GM19035 (cell line): ENCODE measurements around the gene LYRM7.
A peak's percentile ranks its signal among the peaks of the same experiment; 100 is the strongest.
"Not testable (repeated sequence)": the region's sequence is repeated elsewhere in the genome, so short reads cannot be mapped to it uniquely, and the experiment has no call there.

Experiments used
- ATAC-seq: cut with Tn5 transposase; IDR thresholded peaks from one replicate; pipeline ENCODE4 v1.9.1; 2021; ENCODE audit not compliant: unreplicated experiment

Gene LYRM7

DNA sequence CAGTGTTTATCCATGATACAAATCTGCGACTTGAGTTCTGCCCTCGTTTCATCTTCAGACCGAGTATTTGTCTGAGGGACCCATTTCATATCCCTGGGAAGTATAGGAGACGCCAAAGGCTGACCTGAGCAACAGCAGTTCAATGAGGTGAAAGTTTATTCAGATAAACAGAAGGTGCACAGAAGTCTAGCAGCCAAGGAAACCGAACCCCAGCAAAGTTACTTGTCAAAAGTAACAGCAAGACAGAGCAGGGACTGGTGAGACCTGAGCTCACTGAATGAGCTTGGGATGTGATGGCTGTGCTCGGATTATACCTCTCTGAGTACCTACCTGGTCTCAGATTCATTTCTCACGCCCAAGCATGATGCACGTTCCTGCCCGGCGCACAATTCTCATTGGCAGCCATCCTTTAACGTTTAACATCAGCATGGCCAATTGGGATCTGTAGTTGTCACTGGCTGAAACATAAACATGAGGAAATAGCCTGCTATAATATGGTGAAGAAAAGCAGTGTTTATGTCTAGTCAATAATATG is 599 bp downstream of the LYRM7 start:
- no peak for ATAC-seq

DNA sequence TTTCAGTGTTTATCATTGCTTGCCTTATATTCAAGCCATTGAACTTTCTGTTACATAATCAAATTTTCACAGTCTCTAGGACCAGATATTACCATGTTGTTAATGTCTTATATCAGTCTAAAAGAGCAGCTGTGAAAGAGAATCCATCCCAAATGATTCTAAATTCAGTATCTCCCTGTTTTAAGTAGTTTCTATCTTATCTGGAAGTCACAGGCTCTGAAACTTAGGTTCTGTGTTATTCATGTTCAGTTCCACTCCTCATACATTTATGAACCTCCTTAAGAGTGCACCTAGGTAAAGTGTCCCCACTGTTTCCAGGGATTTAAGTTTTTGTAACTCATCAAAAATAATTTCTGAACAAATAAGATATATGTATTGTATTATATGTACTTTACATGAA is 9.7 kb downstream of the LYRM7 start:
- ATAC-seq: no peak

DNA sequence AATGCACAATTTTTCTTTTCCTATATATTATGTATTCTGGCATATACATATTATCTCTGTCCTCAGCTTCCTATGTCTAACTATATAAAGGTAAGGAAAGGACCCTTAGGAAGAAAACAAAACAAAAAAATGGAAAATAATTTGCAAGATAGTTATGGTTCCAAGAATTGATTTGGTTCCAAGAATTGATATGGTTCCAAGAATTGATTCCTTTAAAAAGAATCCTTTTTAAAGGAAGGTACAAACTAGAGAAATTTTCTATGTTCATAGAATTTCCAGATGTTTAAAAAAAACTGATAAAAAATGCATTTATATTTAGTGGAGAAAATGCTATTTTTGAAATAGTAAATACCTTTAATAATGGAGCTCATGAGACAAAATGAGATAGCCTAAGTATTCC is 12.1 kb downstream of the LYRM7 start:
- no peak for ATAC-seq

DNA sequence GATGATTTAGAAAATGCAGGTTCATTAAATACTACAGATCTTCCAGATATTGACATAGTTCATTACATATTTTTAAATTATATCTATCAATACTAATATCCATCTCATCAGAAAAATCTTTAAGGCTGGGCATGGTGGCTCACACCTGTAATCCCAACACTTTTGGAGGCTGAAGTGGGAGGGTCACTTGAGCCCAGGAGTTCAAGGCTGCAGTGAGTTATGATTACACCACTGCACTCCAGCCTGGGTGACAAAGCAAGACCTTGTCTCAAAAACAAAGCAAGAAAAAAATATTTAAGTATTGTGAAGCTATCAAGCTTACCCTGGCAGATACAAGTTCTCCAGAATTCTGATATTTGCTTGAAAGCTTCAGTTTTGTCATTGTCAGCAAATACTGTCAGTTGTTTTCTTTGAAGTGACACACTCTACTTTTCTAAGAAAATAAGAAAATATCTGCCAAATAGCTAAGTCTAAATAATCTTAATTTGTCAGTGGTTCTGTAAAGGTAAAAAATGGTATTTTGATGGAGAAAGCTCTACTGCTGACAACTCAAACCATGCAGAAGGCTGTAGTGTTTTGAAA is 14.9 kb downstream of the LYRM7 start:
- ATAC-seq: no peak

DNA sequence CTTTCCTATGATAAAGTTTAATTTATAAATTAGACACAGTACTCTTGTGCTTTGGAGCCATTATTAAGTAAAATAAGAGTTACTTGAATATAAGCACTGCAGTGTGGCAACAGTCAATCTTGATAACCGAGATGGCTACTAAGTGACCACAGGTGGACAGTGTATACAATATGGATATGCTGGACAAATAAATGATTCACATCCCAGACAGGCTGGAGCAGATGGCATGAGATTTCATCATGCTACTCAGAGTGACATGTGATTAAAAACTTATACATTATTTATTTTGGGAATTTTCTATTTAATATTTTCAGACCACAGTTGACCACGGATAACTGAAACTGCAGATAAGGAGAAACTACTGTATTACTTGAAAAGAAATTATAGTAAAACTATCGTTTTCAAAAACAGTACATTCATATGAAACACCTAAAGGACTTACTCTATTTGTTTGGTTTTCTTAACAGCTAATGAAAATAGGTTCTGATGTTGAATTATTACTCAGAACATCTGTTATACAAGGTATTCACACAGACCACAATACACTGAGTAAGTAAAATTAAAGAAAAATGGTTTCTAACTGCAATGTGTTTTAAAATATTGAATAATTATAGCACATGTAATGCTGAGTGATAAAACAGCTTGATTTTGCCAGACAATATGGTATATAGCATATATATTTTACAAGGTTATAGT is 16.0 kb downstream of the LYRM7 start:
- ATAC-seq: no peak

DNA sequence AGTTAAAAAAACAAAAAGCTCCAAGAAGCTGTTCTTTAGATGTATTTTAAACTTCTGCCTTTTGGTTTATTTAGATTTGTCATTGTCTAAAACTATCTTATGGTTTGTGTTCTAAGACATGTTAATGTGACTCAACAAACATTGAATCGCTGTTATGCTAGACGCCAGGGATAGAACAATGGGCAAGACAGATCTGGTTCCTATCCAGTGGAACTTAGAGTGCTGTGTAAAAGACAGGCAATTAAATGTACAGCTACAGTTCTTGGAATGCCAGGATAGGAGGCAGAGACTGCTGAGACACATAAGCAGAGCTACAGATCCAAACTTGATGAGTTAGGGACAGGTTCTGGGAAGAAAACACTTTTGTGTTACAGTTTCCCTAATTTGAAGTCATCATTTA is 22.4 kb downstream of the LYRM7 start:
- no peak for ATAC-seq

DNA sequence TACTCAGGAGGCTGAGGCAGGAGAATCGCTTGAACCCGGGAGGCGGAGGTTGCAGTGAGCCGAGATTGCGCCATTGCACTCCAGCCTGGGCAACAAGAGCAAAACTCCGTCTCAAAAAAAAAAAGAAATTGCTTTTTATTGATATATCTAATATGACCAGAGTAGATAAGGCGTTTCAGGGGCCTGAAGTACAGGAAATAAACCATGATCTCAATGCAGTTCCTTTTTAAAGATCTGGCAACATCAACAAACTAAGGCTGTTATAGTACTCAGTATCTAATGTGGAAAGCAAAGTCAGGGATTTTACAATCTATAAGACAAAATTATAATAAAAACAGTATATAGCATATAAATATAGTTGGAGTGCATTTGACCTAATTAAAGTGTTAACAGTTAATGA is 23.2 kb downstream of the LYRM7 start:
- not testable (repeated sequence) for ATAC-seq

DNA sequence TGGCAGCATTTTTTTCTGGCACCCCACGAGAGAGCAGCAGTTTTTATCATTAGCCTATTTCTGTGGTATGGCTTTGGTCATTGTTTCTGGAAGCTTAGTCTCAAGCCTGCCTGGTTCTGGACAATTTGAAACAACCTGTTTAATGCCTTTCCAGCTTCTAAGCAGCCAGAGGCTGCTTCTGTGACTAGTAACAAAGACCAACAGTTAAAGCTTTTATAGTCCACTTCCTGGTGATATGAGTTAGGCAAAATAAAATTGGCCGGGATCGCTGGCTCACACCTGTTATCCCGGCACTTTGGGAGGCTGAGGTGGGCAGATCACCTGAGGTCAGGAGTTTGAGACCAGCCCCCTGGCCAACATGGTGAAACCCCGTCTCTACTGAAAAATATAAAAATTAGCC is 24.0 kb downstream of the LYRM7 start:
- no peak for ATAC-seq

DNA sequence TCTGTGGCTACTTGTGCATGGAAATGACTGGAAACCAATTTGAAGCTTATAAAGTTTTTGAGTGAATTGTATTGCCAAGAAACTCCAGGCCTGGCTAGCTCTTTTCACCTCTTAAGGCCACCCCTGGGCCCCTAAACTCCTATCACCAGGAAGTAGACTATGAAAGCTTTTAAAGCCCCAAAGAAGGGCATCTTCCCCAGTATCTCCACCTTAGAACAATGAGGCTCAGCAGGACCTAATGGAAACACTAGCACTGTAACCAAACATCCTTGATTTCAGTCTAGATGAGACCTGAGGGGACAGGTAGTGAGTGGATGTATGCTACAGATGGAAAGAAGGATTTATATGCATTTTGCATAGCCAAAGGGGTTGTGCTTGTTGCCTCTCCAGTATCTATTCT is 25.0 kb downstream of the LYRM7 start:
- no peak for ATAC-seq

DNA sequence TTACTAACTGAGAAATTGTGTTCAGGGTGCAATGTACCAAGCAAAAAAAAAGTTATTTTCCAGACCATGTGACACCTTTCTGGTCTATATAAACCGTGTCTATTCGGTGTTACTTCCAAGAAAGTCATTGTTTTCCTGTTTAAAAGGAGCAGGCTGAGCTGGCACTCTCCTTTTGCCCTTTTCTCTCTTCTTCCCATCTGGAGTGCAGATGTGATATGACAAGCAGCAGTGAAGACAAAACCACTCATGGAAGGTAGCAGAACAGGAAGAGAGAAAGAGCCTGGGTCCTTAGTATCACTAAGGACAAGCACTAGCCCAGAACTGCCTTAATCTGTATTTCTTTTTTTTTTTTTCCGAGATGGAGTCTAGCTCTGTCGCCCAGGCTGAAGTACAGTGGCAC is 25.6 kb downstream of the LYRM7 start:
- no peak for ATAC-seq

DNA sequence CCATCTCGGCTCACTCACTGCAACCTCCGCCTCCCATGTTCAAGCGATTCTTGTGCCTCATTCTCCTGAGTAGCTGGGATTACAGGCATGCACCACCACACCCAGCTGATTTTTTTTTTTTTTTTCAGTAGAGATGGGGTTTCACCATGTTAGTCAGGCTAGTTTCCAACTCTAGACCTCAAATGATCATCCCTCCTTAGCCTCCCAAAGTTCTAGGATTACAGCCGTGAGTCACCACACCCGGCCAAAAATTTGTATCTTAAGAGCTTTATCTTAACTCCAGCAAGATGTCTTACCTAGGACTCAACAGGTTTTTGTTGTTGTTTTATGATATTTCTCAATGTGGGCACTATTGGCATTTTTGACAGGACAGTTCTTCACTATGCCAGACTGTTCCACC is 27.9 kb downstream of the LYRM7 start:
- ATAC-seq: no peak

DNA sequence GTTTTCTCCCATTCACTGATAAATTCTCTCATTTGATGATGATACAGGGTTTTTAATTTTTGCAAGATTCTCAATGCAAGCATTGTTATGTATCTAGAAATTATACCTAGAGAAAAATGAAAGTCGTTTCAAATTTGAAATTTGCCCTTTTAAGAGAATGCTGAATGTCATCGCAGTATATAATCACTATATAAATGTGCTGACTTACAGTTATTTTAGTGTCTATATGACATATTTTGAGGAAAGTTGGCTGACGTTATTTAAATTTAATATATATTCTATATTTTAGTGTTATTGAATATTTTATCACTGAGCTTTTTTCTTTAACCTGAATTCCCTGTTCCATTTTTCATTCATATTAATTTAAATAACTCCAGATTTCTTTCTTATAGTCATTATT is 29.8 kb downstream of the LYRM7 start:
- no peak for ATAC-seq

DNA sequence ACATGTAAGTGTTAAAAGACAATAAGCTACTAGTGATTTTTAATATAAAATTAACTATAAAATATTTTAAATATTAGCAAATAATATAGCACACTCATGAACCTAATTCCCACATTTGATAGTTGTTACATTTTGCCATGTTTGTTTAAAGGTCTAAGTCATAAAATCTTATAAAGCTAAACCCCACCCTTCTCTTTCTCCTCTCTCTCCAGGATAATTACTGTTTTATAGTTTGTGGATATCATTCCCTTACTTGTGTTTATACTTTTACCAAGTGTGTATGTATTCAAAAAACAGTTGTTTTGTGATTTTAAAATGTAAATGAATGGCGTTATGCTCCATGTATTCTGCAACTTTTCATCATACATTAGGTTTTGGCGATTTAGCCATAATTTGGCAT is 34.2 kb downstream of the LYRM7 start:
- ATAC-seq: no peak

DNA sequence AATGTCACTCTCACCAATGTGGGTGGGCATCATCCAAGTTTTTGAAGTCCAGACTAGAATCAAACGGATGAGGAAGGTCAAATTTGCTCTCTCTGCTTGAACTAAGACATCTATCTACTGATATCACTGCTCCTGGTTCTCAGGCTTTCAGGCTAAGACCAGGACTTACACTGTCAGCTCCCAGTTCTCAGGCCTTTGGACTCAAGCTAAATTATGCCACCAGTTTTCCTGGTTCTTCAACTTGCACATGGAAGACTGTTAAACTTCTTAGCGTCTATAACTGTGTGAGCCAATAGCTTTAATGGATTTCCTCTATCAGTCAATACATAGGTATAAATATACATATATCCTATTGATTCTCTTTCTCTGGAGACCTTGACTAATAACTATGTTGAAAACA is 35.3 kb downstream of the LYRM7 start:
- no peak for ATAC-seq

DNA sequence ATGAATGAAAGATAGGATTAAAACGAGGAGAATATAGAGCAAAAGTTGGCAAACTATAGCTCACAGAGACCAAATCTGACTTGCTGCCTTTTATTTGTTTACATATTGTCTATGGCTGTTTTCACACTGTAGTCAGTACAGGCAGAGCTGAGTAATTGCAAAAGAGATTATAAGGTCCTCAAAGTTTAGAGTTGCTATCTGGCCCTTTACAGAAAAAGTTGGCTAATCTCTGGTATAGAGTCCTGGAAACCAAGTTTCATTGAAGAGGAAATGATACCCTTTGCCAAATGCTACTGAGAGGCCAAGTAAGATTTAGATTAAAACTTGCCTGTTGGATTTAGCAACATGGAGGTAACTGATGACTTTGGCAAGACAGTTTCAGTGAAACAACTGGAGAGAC is 36.0 kb downstream of the LYRM7 start:
- ATAC-seq: no peak

DNA sequence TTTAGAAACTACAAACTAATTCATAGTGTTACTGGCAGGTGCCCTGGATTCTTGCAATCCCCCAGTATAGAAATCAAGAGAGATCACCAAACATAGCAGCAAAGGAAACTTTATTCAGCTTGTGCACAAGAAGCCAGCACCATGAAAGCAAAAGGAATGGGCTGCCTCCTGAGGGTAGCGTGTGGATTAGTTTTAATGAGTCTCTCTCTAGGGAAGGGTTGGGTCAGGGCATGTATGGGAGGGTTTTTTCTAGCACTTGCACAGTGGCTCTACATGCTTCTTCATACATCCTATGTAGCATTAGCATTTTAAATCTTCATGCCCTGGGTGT is 38.4 kb downstream of the LYRM7 start:
- ATAC-seq: no peak

DNA sequence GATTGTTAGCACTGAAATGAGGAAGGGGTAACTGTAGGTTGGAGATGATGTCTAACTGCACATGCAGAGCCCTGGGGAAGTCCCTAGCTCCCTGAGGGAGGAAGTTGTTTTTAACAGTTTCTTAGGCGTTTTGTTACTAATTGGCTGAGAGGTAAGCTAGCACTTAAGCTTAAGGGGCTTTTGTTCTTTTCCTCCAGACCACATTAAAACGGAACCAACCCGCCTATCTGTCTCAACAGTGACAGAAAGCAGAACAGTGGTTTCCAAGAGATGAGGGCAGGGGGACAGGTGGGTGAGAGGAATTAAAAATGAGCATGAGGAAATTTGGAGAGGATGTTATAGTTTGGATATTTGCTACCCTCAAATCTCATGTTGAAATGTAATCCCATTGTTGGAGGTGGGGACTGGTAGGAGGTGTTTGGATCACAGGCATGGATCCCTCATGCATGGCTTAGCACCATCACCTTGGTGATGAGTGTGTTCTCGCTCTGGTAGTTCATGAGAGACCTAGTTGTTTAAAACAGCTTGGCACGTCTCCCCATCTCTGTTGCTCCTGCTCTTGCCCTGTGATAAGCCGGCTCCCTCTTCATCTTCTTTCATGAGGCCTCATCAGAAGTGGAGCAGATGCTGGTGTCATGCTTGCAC is 38.9 kb downstream of the LYRM7 start:
- ATAC-seq: peak; percentile 93

DNA sequence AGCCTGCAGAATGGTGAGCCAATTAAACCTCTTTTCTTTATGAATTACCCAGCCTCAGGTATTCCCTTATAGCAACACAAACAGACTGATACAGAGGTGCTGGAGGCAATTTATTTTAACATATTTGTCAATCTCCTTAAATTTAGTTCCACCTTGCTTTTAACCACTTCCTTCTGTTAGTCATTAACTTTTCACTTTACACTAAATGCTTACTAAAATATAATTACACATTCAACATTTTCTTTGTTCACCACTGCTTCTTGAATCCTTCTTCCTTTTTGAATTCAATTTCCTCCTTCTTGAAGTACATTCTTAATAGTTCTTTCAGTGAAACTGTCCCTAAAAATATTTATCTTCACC is 39.4 kb downstream of the LYRM7 start:
- ATAC-seq: no peak

DNA sequence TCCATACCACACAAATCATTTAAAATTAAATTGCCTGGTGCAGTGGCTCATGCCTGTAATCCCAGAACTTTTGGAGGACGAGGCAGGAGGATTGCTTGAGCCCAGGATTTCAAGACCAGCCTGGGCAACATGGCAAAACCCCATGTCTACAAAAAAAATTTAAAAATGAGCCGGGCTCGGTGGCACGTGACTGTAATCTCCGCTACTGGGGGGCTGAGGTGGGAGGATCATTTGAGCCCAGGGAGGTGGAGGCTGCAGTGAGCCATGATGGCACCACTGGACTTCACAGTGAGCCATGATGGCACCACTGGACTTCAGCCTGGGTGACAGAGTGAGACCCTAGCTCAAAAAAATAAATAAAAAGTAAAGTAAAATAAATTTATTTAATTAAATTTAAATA is 40.9 kb downstream of the LYRM7 start:
- ATAC-seq: no peak

DNA sequence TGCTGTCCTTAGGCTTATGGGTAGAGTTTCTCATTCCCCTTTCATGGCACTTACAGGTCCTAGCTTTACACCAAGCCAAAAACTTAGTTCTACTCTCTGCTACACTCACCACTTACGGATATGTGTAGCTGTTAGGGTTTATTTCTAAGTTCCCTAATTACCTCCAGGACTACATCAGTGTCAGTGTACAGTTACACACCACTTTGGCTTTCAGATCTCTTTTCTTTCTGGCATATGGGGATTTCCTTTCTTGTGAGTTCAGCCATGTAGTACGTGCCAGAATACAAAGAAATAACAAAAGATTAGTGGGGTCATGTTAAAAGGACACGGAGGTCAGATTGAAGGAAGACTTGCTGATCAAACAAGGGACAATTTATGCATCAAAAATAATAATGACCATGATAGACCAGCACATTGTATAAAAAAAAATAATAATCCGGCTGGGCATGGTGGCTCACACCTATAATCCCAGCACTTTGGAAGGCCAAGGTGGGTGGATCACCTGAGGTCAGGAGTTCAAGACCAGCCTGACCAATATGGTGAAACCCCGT is 41.8 kb downstream of the LYRM7 start:
- no peak for ATAC-seq

DNA sequence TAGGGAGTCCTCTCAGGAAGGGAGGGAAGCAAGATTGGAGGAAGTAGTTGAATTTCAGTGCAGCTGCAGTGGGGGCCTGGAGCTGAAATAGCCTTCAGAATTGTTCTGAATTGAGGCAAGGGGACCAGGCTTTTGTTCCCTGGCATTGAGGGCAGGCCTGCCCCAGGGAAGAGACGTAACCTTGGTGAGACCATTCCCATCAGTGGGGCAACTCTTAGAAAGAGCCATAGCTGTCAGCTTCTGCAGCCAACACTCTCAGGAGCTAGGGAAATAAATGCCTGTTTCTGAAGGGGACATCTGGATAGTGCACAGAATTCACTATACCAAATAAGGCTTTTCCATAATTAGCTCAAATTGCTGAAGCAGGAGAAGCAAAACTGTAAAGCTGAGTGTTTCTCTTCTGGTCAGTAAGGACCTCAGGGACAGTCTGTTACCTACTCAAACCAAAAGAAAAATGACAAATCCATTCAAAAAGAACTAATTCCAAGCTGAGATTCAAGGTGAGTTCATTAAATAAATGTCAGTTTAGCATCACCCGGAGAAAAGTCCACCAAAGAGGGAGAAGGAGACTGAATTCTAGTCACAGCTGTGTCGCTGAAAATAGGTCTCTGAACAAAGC is 44.0 kb downstream of the LYRM7 start:
- ATAC-seq: no peak

DNA sequence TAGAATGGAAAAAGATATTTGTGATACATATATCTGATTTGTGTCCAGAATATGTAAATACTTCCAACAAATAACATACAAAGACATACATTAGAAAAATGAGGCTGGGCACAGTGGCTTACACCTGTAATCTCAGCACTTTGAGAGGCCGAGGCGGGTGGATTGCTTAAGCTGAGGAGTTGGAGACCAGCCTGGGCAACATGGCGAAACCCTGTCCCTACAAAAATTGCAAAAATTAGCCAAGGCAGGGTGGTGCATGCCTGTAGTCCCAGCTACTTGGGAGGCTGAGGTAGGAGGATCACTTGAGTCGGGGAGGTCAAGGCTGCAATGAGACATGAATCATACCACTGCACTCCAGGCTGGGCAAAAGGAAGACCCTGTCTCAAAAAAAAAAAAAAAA is 47.0 kb downstream of the LYRM7 start:
- ATAC-seq: no peak
